Measurements from ENCODE around the gene KLHL3.

DNA sequence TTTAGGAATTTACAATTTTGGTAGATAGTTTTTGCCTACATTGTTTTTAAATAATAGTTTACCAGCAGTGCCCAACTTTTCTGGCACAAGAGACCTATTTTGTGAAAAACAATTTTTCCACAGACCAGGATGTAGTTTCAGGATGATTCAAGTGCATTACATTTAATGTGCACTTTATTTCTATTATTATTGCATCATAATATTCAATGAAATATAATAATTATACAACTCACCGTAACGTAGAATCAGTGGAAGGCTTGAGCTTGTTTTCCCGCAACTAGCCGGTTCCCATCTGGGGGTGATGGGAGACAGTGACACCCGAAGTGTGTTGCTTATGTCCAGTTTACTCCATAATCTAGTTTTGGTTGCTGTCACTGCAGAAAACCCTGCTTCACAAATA, 21.7 kb upstream of the KLHL3 start:
- TF ChIP-seq, protein P1, sequence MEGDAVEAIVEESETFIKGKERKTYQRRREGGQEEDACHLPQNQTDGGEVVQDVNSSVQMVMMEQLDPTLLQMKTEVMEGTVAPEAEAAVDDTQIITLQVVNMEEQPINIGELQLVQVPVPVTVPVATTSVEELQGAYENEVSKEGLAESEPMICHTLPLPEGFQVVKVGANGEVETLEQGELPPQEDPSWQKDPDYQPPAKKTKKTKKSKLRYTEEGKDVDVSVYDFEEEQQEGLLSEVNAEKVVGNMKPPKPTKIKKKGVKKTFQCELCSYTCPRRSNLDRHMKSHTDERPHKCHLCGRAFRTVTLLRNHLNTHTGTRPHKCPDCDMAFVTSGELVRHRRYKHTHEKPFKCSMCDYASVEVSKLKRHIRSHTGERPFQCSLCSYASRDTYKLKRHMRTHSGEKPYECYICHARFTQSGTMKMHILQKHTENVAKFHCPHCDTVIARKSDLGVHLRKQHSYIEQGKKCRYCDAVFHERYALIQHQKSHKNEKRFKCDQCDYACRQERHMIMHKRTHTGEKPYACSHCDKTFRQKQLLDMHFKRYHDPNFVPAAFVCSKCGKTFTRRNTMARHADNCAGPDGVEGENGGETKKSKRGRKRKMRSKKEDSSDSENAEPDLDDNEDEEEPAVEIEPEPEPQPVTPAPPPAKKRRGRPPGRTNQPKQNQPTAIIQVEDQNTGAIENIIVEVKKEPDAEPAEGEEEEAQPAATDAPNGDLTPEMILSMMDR (IDR thresholded peaks at IDR 0.05; ENCODE audit: insufficient read depth, low read length, poor library complexity, severe bottlenecking) = no peak
- TF ChIP-seq EZH2phosphoT487 (conservative IDR thresholded peaks at IDR 0.05; ENCODE audit: low read length) = no peak
